ENCODE data around the gene C10orf90.

C10orf90 gene

GRCh38 chr10:126502441-126502840 is 168.1 kb downstream of the C10orf90 start:
- no peak for DNase-seq

DNA sequence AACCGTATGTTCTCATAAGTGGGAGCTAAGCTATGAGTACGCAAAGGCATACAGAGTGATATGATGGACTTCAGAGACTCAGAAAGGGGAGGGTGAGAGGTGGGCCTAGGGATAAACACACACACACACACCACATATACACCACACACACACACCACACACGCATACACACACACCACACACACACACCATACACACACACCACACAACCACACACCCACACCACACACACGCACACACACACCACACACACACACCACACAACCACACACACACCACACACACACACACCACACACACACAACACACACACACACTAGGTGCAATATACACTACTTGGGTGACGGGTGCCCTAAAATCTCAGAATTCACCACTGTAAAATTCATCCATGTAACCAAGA is 168.7 kb downstream of the C10orf90 start:
- no peak for DNase-seq

DNA sequence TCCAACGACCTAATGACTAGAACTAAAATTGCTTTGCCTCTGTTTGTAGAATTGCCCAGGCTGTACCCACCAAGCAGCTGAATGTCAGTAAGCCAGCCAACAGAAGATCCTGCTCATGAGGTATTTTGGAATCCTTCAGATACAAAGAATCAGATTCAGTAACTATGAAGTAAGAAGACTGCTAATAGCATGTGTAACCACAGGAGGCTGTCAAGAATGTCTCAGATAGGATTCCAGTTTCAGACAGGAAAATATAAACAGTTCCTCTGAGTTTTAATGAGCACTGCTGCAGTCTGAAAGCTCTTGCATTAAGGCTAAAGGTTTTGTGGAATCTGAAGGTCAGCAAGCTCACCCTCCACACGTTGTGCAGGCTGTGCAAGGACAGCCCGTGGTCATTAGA is 169.6 kb downstream of the C10orf90 start:
- no peak for DNase-seq

DNA sequence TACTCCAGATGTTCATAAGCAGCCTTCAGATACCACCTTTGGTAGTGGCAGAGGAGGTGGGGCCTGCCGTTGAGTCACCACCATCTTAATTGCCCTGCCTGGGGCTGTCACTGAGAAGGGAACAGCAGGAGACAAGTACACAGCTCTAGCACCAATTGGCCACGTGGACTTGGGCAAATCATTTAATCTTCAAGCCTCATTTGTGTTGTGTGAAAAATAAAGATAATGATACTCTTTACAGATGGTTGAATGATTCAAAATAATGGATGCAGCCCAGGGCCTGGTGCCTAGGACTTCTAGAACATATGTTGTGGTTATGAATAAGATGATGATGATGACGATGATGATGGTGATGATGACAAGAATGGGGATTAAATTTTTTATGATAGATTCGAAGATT is 170.3 kb downstream of the C10orf90 start:
- DNase-seq = no peak

GRCh38 chr10:126499744-126500143 is 170.7 kb downstream of the C10orf90 start:
- no peak for DNase-seq

- DNase-seq = no peak
Measured at GRCh38 chr10:126497672-126498071, 172.8 kb downstream of the C10orf90 start.

DNA sequence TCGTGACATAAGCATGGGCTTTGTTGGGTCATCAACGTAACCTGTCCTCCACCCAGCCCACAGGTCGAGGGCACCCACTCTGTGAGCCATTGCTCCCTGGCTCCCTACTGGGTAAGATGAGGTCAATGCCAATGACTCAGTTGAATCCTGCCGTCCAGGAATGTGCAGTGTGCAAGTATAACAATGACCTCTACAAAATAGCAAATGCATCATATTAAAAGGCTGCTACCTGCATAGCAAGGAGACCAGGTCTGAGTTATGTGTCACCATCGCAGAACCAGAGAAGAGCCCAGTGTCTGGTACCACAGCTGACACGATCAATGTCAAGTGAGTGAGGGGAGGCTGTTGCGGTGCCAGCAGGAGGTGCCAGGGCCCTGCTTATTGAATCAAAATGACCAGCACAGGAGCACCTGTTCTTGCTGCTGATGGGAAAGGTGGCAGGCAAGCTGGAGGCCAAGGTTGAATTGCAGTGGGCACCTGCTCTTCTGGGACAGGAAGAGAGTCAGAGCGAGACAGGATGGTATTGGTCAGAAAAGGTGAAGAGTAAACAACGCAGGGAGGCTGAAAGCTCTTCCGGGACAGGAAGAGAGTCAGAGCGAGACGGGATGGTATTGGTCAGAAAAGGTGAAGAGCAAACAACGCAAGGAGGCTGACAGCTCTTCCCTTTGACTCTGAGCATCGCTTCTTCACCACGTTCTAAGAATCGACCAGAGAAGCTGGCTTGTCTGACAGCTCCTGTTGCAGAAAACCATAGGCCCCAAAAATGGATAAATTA is 173.5 kb downstream of the C10orf90 start:
- no peak for DNase-seq

DNA sequence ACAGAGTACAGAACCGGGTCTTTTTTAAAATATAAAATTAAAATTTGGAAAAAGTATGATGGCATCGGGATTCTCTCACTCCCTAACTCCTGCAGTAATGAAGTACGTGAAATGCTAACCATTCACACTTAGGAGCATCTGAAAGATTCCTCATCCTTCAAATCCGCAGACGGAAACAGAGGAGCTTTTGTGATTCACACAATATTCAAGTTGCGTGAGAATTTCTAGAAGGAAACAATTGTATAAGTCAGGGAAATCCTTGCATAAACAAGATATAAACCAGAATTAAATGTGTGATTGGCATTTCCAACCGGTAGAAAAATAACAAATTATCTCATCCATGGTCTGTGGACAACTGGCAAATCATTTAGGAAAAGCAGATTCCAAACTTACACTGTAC is 179.0 kb downstream of the C10orf90 start:
- DNase-seq = no peak

GRCh38 chr10:126481181-126481580 is 189.3 kb downstream of the C10orf90 start:
- no peak for DNase-seq

- DNase-seq = no peak
Measured at GRCh38 chr10:126480648-126481047, 189.8 kb downstream of the C10orf90 start.

GRCh38 chr10:126479280-126479895 is 191.1 kb downstream of the C10orf90 start:
- DNase-seq = no peak

DNA sequence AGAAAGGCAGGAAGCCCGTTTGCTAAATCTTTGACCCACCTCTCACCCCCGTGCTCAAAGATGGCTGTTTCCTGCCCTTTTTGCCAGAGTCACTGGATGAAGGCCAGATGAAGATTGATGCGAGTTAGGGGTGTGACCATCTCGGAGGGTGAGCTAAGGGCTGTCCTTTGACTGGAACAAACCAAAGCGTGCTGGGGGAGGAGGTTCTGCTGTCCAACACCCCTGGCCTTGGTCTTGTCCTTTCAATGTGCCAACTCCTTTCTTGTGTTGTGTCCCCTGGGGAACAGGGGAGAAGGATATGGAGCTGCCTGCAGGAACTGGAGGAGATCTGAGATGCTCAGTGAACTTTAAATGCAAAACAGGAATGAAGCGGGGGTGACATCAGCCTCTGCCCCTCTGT is 191.9 kb downstream of the C10orf90 start:
- DNase-seq = no peak

GRCh38 chr10:126476246-126476645 is 194.2 kb downstream of the C10orf90 start:
- DNase-seq = no peak

GRCh38 chr10:126475074-126475691 is 195.3 kb downstream of the C10orf90 start:
- DNase-seq = no peak

- DNase-seq = no peak
Measured at GRCh38 chr10:126474031-126474430, 196.5 kb downstream of the C10orf90 start.

DNA sequence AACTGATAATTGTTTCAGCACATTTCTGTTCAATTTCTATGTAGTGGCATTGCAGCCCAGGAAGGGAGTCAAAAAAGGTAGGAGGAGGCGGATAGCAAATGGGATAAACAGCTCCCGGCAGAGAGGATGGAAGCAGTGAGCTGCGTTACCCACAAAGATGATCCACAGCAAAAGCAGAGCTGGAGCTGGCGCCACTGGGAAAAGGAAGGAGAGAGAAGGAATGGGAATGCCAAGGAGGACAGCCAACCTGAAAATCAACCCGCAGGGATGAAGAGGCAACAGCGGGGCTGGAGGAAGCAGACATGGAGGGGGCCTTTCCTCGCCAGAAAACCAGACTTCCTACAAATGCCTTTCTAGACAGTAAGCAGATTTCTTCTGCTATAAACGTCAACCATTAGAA is 199.5 kb downstream of the C10orf90 start:
- DNase-seq = no peak

DNA sequence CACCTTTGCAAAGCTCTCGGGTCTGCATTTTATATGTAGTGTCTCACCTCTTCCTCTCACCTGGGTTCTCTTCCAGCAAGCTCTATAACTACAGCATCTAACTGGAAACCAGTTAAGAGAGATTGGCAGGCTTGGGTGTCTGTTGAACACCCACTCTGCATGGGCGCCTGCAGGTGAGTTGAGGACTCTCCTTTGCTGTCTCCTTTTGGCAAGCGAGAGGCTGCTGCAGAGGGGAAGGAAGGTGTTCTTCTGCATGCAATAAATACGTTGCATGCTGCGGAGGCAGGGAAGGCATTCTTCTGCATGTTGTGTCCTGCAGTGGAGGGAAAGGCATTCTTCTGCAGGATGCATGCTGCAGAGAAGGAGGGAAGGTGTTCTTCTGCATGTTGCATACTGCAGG is 200.8 kb downstream of the C10orf90 start:
- DNase-seq = no peak

DNA sequence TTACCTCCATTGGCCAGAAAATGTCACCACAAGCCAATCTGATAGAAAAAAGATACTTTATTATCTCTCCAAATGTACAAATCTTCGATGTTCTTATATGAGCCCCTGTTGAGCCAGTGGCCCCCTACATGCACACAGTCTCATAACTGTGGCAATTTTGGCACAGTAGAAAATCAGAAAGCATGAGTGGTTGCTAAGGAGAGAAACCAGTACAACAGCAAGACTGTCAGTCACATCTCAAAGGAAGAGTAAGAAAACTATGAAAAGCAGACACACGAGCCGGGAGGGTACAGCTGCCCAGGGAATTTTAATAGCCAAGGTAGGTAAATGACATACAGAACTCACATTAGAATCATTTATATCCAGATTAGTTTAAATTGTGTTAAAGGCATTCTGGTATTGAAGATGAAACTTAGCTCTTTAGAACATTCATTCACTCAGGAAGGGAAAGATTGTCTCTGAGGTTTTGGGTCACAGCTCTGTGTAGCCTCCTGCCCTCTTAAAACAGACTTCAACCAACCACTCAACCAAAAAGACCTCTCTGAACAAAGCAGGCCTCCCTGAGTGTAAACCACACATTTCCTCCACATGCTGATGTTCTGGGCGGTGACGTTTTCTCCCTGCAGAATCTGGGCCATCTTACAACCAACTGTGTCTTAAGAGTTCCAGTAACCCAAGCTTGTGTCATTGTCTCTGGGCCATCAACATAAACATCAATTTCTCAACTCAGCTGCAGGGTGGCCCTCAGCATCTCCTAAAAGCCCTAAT is 201.4 kb downstream of the C10orf90 start:
- DNase-seq = no peak

DNA sequence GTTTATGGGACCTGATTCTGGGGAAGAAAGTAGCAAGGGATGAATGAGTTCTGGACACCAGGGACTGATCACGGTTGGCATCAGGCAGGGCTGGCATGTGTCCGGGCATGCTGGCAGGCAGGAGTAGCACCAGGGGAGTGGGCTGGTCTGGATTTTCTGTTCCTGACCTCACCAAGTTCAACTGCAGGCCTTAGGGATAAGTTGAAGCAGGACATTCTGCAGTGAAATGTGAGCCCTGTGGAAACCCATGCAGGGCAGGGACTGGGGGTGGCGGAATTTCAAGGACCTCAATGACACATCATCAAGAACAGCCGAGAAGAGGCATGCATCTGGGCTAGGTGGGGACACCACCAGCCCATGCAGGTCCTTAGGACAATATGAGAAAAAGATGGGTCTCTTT is 202.0 kb downstream of the C10orf90 start:
- no peak for DNase-seq

DNA sequence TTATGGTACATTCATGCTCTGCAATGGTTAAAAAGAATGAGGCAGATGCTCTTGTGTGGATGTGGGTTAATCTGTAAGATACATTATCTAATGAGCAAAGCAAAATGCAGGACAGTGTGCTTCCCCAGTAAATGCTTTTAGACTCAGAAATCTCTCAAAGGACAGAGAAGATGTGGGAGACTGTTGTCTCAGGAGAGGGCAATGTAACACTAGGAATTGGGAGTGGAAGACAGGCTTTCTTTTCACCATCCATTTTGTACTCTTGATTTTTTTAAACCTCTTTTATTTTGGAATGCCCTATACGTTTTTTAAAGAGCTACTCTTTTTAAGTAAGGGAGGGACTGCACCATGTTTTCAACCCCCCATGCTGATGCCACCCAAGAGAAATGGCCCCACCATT is 204.7 kb downstream of the C10orf90 start:
- DNase-seq = no peak

GRCh38 chr10:126463286-126463685 is 207.2 kb downstream of the C10orf90 start:
- DNase-seq = peak in 2 of 4 experiments; percentile 3 to 8

GRCh38 chr10:126461289-126461940 is 209.1 kb downstream of the C10orf90 start:
- DNase-seq = no peak
